SK-N-MC (cell line): ENCODE results near the gene MCM6.

Experiments
- EZH2 ChIP-seq: fragments of 200-600 bp; sonication (generic); IDR thresholded peaks from one replicate; pipeline ENCODE4 v1.6.1; 2017; ENCODE audit warnings: antibody characterized with exemption
- FOXP2 ChIP-seq: optimal IDR thresholded peaks from 2 replicates; pipeline ENCODE3; 2011; ENCODE audit warnings: mild to moderate bottlenecking, moderate library complexity; ENCODE audit not compliant: insufficient read depth; ENCODE audit errors: extremely low read length, control extremely low read depth
- POLR2AphosphoS5 ChIP-seq: IDR thresholded peaks from 2 replicates; pipeline ENCODE4 v1.6.1; 2012; ENCODE audit warnings: mild to moderate bottlenecking, low read depth, low read length, borderline replicate concordance

DNA sequence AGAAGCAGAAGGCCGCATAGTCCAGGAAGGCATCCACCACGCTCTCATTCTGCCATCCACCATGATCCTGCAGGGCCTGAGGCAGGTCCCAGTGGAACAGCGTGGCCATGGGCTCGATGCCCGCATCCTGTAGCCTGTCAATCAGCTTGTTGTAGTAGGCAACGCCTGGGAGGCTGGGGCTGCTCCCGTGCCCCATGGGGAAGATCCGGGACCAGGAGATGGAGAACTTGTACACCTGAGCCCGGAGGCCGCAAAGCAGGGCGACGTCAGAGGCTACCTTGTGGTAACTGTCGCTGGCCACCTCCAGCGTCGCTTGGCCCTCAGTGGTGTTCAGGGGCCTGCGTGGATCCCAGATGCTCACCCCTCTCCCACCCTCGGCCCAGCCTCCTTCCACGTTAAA, 58.8 kb downstream of the MCM6 start:
- no peak for TF ChIP-seq POLR2AphosphoS5
- TF ChIP-seq EZH2: no peak
- TF ChIP-seq FOXP2: no peak
